KMS-11 (cell line): ENCODE data around the gene ZMPSTE24.
"Not testable (repeated sequence)": the region's sequence is repeated elsewhere in the genome, so short reads cannot be mapped to it uniquely, and the experiment has no call there.

Source experiments
- H2AFZ ChIP-seq: fragments of 200-600 bp; sonication (generic); 2 replicates; pipeline ENCODE4 v1.6.1; 2016; ENCODE audit warnings: antibody characterized with exemption, mixed run types, low read depth
- H3K27ac ChIP-seq: fragments of 200-600 bp; sonication (generic); 2 replicates; pipeline ENCODE4 v1.6.1; 2016; ENCODE audit warnings: mild to moderate bottlenecking, mixed run types
- H3K27me3 ChIP-seq: fragments of 200-600 bp; sonication (generic); 2 replicates; pipeline ENCODE4 v1.6.1; 2017; ENCODE audit warnings: mild to moderate bottlenecking, low read depth, mixed run types, moderate library complexity; ENCODE audit not compliant: insufficient read depth
- H3K36me3 ChIP-seq: fragments of 200-600 bp; sonication (generic); 2 replicates; pipeline ENCODE4 v1.6.1; 2017; ENCODE audit warnings: mild to moderate bottlenecking, mixed run types; ENCODE audit not compliant: insufficient read depth
- H3K4me1 ChIP-seq: fragments of 200-600 bp; sonication (generic); 2 replicates; pipeline ENCODE4 v1.6.1; 2016; ENCODE audit warnings: mild to moderate bottlenecking, low read depth, mixed run types; ENCODE audit not compliant: poor library complexity, severe bottlenecking
- H3K4me2 ChIP-seq: fragments of 200-600 bp; sonication (generic); 2 replicates; pipeline ENCODE4 v1.7.0; 2016; ENCODE audit warnings: mild to moderate bottlenecking, mixed run types
- H3K4me3 ChIP-seq: fragments of 200-600 bp; sonication (generic); IDR thresholded peaks from 2 replicates; pipeline ENCODE4 v1.6.1; 2017; ENCODE audit warnings: low read depth, low read length, mixed read lengths; ENCODE audit not compliant: insufficient read depth
- H3K79me2 ChIP-seq: fragments of 200-600 bp; sonication (generic); 2 replicates; pipeline ENCODE4 v1.6.1; 2016; ENCODE audit warnings: low read depth, mixed run types; ENCODE audit not compliant: insufficient read depth
- H3K9ac ChIP-seq: fragments of 200-600 bp; sonication (generic); 2 replicates; pipeline ENCODE4 v1.6.1; 2016; ENCODE audit warnings: mild to moderate bottlenecking, mixed run types
- H4K20me1 ChIP-seq: fragments of 200-600 bp; sonication (generic); 2 replicates; pipeline ENCODE4 v1.6.1; 2016; ENCODE audit warnings: mild to moderate bottlenecking, mixed run types; ENCODE audit not compliant: insufficient read depth
- CTCF ChIP-seq: fragments of 200-600 bp; sonication (generic); conservative IDR thresholded peaks from 2 replicates; pipeline ENCODE4 v1.6.1; 2017; ENCODE audit warnings: low read depth, mild to moderate bottlenecking, antibody characterized with exemption, low read length, moderate library complexity, mixed read lengths

ZMPSTE24 gene

GRCh38 chr1:40338745-40339419, 80.8 kb downstream of the ZMPSTE24 start:
- Histone ChIP-seq H3K4me3 (no peak overlapping the region), H3K4me1 (peaks cover 10% of the 10 kb centered on the region), H3K79me2 (no peaks in the 10 kb centered on the region), H3K9ac (no peak overlapping the region), H2AFZ (peak overlapping the region; percentile 39; the same call in 1 of the 2 replicates), H3K27me3 (no peaks in the 10 kb centered on the region), H3K4me2 (peak overlapping the region; percentile 47), H3K27ac (no peak overlapping the region), H4K20me1 (no peaks in the 10 kb centered on the region), H3K36me3 (no peaks in the 10 kb centered on the region)
- peak; percentile 96 for TF ChIP-seq CTCF

- Histone ChIP-seq H3K4me1 (peaks cover 10% of the 10 kb centered on the region), H3K4me2 (0 out of 2 replicates have a peak overlapping the region, but pooled peaks have one; percentile 47), H3K9ac (no peak overlapping the region), H3K27ac (no peak overlapping the region), H3K4me3 (no peak overlapping the region), H3K27me3 (no peaks in the 10 kb centered on the region), H2AFZ (peak overlapping the region; percentile 39; the same call in 1 of the 2 replicates), H4K20me1 (no peaks in the 10 kb centered on the region), H3K79me2 (no peaks in the 10 kb centered on the region), H3K36me3 (no peaks in the 10 kb centered on the region)
- TF ChIP-seq CTCF, result no peak
These were observed 81.6 kb downstream of the ZMPSTE24 start for GRCh38 chr1:40339420-40340323.

DNA sequence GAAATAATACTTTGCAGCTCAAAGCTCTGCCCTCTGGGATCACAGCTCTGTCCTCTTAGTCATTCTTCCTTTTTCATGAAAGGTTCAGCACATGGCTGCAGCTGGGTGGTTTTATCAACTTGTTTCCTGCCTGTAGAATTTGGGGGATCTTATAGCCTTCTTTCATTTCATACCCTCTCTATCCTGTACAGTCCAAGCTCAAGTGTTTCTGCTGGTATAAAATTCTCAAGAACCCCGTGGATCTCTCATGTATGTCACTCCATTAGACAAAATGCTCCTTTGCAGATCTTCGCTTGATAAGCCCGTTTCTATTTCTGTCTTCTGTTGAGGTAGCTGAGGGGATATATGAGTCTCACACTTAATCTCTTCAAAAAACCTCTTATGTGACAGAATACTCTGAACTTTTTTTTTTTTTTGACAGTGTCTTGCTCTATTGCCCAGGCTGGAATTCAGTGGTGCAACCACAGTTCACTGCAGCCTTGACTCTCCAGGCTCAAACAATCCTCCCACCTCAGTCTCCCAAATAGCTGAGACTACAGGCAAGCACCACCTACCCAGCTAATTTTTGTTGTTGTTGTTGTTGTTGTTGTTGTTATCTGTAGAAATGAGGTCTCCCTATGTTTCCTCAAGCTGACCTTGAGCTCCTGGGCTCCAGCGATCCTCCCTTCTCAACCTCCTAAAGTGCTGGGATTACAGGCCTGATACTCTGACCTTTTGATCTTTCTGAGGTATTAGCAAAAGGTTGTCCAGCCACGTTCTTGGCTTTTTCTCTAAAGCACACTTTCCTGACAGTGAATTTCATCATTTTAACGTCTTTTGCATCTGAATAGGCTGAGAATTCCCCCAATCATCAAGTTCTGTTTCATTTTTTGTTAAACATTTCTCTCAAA, 83.7 kb downstream of the ZMPSTE24 start:
- H3K36me3 ChIP-seq, result no peaks in the 10 kb centered on the region
- H2AFZ ChIP-seq, result peak overlapping the region; percentile 47; the same call in 1 of the 2 replicates
- no peak for TF ChIP-seq CTCF
- no peak overlapping the region for H3K9ac ChIP-seq
- H4K20me1 ChIP-seq, result no peaks in the 10 kb centered on the region
- no peaks in the 10 kb centered on the region for H3K79me2 ChIP-seq
- no peak overlapping the region for H3K27ac ChIP-seq
- peaks cover 10% of the 10 kb centered on the region for H3K4me1 ChIP-seq
- H3K4me2 ChIP-seq, result no peak overlapping the region
- no peaks in the 10 kb centered on the region for H3K27me3 ChIP-seq
- H3K4me3 ChIP-seq, result no peak overlapping the region

DNA sequence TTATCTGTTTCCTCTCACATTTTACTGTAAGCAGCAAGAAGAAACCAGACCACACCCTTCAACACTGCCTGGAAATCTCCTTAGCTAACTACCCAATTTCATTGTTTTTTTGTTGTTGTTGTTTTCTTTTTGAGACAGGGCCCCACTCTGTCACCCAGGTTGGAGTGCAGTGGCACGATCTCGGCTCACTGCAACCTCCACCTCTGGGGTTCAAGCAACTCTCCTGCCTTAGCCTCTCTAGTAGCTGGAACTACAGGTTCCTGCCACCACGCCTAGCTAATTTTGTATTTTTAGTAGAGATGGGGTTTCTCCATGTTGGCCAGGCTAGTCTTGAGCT, 84.3 kb downstream of the ZMPSTE24 start:
- H3K9ac ChIP-seq, H3K4me2 ChIP-seq, H3K4me1 ChIP-seq, H3K79me2 ChIP-seq, H3K4me3 ChIP-seq, H3K27me3 ChIP-seq, H3K27ac ChIP-seq, H4K20me1 ChIP-seq, H3K36me3 ChIP-seq: not testable (repeated sequence)
- peak overlapping the region; percentile 47; the same call in 1 of the 2 replicates for H2AFZ ChIP-seq
